Smooth muscle cell of the brain vasculature (primary cell): Measurements from ENCODE around the gene TRIP11.

ENCODE experiments used
- DNase-seq: peaks from one replicate; pipeline ENCODE4 v3.0.0-alpha.2; 2012; ENCODE audit warnings: low read depth, low spot score

TRIP11 gene

GRCh38 chr14:92010644-92011043, 29.2 kb downstream of the TRIP11 start:
- DNase-seq: no peak

- no peak for DNase-seq
Measured at GRCh38 chr14:92009604-92010003, 30.3 kb downstream of the TRIP11 start.

GRCh38 chr14:92005019-92005418, 34.8 kb downstream of the TRIP11 start:
- DNase-seq: no peak

DNA sequence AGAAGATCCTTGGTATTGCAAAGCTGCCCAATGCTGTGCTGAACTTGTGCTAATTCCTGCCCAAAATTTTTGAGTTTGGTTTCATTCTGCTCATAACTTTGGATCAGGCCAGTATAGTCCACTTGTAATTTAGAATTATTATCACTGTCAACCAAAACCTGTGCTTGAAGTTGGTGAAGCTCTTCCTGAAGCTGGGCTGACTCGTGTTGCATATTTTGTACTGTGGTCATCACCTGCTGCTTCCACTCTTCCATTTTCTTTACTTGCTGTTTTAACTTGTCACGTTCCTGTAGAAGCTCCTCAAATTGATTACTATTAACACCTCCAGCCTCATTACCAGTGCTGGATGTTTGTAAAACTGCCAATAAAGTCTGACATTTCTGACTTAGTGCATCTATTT, 35.8 kb downstream of the TRIP11 start:
- DNase-seq: no peak

DNA sequence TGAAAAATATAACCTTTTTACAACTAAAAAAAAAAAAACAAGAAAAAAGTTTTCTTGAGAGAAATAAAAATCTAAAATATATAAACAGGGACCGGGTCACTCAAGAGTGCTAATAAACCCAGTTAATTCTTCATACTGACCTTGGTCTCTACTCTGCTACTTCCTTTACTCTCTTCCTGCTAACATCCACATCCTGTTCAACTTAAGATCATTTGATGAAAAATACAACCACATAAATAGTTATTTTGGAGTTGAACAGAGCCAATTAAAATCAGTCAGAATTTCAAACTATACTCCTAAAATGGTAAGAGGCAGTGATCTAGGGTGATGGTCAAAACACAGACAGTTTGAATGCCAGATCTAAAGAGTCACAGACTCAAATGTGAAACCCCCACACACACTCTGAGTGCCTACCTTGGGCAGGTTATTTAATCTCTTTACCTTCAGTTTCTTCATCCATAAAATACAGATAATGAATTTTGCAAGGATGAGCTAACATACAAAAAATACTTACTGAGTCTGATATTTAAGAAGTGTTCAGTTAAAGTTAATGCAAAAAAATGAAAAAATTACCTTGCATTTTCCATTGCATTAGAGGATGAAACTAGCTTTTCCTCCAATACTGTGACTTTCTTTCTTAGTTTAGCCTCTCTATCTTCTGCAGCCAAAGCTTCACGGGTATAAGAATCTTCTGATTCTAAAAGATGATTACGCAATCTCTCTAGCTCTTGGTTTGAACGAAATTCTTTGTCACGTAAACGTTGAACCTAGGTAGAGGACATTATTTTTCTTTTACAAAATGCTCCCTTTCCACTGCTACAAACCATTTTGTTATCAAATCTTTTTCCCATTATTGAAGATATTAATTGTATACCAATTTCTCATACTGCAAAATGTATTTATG, 40.9 kb downstream of the TRIP11 start:
- no peak for DNase-seq

DNA sequence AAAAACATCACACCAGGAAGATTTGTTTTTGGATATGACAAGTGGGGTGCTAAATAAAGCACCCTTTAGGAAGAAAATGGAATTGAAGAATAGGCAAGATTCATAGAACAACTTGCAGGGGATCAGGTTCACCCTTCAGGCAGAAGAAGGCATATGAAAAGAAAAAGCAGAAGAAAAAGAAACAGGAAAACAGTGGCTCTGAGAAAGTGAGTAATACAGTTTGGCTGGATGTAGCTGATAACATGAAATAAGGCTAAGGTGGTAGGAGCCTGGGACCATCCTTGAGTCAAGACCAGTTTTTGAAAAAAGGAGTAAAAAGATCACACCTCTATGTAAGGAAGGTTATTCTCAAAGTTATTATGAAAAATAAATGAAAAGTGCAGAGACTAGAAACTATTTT, 42.4 kb downstream of the TRIP11 start:
- DNase-seq: no peak

DNA sequence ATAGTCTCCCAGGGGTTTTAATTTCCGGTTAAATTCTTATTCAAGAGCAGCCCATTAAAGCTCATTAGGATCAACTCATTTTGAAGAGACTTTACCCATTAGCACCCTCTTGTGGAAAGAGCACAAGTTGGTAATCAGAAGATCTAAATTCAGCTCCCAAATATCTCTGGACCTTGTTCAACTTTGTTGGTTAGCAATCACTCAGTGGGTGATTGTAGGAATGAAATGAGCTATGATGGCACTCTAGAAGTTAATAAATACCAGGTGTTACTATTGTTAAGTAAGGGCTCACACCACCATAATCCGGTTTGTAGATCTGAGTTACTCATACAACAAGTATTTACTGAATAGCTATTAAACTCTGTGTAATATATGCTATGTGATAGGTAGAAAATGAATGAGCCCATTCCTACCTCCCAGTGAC, 42.9 kb downstream of the TRIP11 start:
- no peak for DNase-seq

DNA sequence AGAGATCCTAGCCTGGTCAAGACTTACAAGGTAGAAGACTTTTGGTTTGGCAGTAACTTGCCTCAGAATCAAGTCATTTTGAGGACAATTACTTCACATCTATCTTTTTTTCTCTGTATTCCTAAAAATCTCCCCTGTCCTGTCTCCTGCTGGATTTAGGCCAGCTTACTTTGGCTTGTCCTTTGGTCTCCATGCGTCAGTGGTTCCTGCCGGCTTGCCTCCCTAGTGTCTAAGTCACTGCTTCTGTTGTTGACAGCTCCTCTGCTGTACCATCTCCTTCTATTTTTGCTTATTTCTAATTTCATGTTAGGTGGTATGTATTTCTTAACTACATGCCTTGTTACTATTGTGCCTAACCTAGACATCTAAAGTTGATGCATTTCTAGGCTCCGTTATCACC, 52.7 kb downstream of the TRIP11 start:
- no peak for DNase-seq

DNA sequence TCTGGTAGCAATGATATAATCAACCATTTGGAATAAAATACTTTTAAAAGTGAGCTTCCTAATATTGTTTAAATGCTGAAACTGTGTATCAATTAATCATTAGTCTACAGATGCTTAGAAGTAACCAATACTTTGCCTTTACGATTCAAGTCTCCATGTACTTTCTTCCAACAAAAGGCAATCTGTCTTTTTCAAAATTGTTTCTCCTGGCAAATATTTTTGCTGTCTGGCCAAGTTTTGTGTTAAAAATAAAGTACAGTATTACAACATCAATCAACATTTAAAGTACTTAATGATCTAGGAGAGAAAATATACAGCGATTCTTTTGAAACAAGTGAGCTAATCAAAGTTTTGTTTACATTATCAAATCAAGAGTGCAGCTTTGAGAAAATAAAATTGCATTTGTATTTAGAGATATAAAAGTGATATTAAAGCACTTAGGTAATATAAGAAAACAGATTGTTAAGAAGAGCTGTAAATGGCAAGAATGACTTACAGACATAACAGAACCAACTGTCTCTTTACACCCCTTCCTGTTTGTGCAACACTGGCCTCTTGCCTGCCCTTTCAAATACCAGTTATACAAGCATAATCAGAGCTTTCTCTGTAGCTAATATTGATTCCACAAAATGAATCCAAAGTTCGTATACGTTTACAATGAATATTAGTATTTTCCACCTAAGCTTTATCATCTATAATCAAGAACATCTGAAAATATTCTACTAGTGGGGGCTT, 54.2 kb downstream of the TRIP11 start:
- DNase-seq: no peak

- DNase-seq: no peak
Measured at GRCh38 chr14:91985008-91985407, 54.9 kb downstream of the TRIP11 start.

DNA sequence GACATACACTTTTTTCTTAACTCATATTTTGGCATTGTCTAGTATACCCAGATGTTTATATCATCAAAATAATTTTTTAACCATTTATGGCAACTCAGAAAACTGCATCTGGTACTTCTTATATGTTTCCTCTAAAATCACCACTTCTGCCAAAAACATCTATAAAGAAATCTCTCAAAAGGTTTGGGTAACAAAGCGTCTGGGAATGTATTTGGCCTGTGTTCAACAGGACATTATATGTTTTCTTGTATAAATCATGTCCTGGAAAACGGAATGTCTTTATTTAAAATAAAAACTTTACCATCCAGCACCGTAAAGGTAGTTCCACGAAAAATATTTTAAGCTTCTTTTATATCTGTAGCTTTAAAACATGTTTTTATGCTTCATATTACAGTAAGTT, 56.3 kb downstream of the TRIP11 start:
- DNase-seq: no peak

DNA sequence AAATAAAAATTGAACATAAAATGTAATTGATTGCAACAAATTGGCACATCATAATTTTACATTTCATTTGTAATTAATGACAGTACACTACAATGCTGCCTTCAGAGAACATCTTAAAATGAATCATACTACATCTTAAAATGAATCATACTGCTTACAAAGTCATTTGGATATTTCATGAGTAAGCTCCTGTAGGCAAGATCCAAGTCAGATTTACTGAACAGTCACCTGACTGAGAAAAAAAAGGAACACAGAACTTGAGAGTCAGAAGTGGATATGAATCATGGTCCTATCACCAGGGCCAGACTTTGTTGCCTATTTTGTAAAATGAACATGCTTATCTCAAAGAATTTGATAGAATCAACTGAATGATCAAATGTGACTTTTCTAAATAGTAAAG, 59.7 kb downstream of the TRIP11 start:
- DNase-seq: no peak

DNA sequence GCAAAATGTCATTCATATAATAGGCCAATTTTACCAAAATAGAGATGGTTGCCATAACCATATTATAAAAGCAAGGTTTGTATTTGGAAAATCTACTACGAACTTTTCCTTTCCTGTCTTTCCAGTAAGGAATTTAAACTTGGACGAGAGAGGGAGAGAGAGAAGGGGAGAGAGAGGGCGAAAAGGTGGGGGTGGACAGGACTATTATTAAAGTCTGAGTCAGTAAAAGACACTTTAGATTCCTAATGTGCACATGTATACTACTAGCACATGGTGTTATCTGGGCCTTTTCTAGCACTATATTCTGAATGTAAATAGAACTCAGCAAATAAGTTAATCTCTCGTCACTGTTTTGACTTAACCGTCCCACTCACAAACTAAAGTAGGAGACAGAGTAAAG, 62.0 kb downstream of the TRIP11 start:
- DNase-seq: no peak

GRCh38 chr14:91975763-91976162, 64.1 kb downstream of the TRIP11 start:
- DNase-seq: no peak

- DNase-seq: no peak
Measured at GRCh38 chr14:91971188-91971778, 68.6 kb downstream of the TRIP11 start.

- DNase-seq: no peak
Measured at GRCh38 chr14:91968280-91968679, 71.6 kb downstream of the TRIP11 start.

GRCh38 chr14:91964724-91965123, 75.1 kb downstream of the TRIP11 start:
- no peak for DNase-seq

GRCh38 chr14:91964011-91964410, 75.8 kb downstream of the TRIP11 start:
- DNase-seq: no peak

- DNase-seq: no peak
Measured at GRCh38 chr14:91963465-91963864, 76.4 kb downstream of the TRIP11 start.

- no peak for DNase-seq
Measured at GRCh38 chr14:91961297-91962220, 78.3 kb downstream of the TRIP11 start.

DNA sequence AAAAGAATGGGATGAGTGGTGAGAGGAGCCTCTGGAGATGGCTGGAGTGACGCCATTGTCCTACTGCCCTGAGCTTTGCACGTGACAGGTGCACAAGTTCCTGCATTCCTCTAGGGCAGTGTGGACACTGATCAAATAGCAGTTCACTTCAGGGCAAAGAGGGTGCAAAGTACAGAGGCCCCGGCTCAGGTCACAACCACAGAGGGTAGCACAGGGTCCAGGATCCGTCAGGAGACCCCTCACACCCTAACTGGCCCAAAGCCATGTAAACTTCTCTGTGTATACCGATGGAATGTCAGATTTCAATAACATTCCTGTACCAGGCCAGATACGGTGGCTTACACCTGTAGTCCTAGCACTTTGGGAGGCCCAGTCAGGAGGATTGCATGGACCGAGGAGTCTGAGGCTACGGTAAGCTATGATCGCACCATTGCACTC, 82.0 kb downstream of the TRIP11 start:
- DNase-seq: no peak
